SK-N-DZ (cell line): ENCODE data around the gene TPRKB. TPM values are rescaled to one million over a fixed set of nuclear protein-coding genes. Genes with fewer than 3 reads are reported as not detected.
"Not testable (repeated sequence)": the region's sequence is repeated elsewhere in the genome, so short reads cannot be mapped to it uniquely, and the experiment has no call there.

Experiments
- DNase-seq: peaks from one replicate; pipeline ENCODE4 v3.0.0-alpha.2; 2015; ENCODE audit warnings: low spot score
- polyA plus RNA-seq, 2 experiments: library from polyadenylated mRNA; depleted of rRNA; stranded (reverse); fragments of >200 nt; gene quantifications; 2 replicates each; pipeline ENCODE4 v1.2.3, GENCODE V29; 2014

The TPRKB gene
- 89.4 and 96.9 TPM in 2 replicates for polyA plus RNA-seq (2014; cell fraction: cytosol; rRNA removed)
- 40.1 and 95.2 TPM in 2 replicates for polyA plus RNA-seq (2014; cell fraction: nucleus; rRNA removed)

GRCh38 chr2:73736855-73737779 lies at the start of gene TPRKB:
TSS of gene TPRKB (minus strand) at chr2:73737345. CDS start at chr2:73734569, 2,776 bp downstream.
- peak; percentile 97 for DNase-seq

- DNase-seq, result not testable (repeated sequence)
These were observed 46.7 kb upstream of the TPRKB start, which contains the start of gene C2orf78 for GRCh38 chr2:73783883-73784282. TSS of gene C2orf78 (plus strand) at chr2:73784183. CDS start at chr2:73784310, 127 bp downstream.

- DNase-seq, result not testable (repeated sequence)
These were observed 46.3 kb upstream of the TPRKB start for GRCh38 chr2:73783402-73783801.

- DNase-seq, result no peak
These were observed 43.1 kb upstream of the TPRKB start for GRCh38 chr2:73780237-73780582.

GRCh38 chr2:73779467-73780236 lies 42.5 kb upstream of the TPRKB start, which contains the start of gene DUSP11:
TSS of gene DUSP11 (minus strand) at chr2:73780103. CDS start at chr2:73779974, 129 bp downstream.
- peak; percentile 92 for DNase-seq

GRCh38 chr2:73778867-73779466 lies 41.8 kb upstream of the TPRKB start:
- not testable (repeated sequence) for DNase-seq

GRCh38 chr2:73776869-73777519 lies 39.8 kb upstream of the TPRKB start:
- no peak for DNase-seq

- no peak for DNase-seq
These were observed 39.2 kb upstream of the TPRKB start for GRCh38 chr2:73776381-73776780.

GRCh38 chr2:73772819-73773218 lies 35.7 kb upstream of the TPRKB start:
- DNase-seq, result no peak

GRCh38 chr2:73770725-73771124 lies 33.6 kb upstream of the TPRKB start:
- DNase-seq, result no peak

GRCh38 chr2:73766994-73767393 lies 29.8 kb upstream of the TPRKB start:
- DNase-seq, result no peak

GRCh38 chr2:73766349-73766748 lies 29.2 kb upstream of the TPRKB start:
- DNase-seq, result no peak

GRCh38 chr2:73764945-73765344 lies 27.8 kb upstream of the TPRKB start:
- no peak for DNase-seq

- DNase-seq, result no peak
These were observed 25.4 kb upstream of the TPRKB start for GRCh38 chr2:73762571-73762970.

- no peak for DNase-seq
These were observed 22.8 kb upstream of the TPRKB start for GRCh38 chr2:73759904-73760303.

- DNase-seq, result no peak
These were observed 22.2 kb upstream of the TPRKB start for GRCh38 chr2:73759285-73759764.

- not testable (repeated sequence) for DNase-seq
These were observed 17.2 kb upstream of the TPRKB start for GRCh38 chr2:73754332-73754731.

GRCh38 chr2:73749314-73749713 lies 12.2 kb upstream of the TPRKB start:
- no peak for DNase-seq

GRCh38 chr2:73746877-73747208 lies 9.7 kb upstream of the TPRKB start:
- DNase-seq, result no peak

GRCh38 chr2:73746015-73746876 lies 9.1 kb upstream of the TPRKB start:
- no peak for DNase-seq
